H9 (cell line): Measurements from ENCODE around the gene B4GALT6. TPM values are rescaled to one million over a fixed set of nuclear protein-coding genes. Genes with fewer than 3 reads are reported as not detected.

Experiments
- DNase-seq: peaks from one replicate; pipeline ENCODE4 v3.0.0-alpha.2; 2017
- H2AFZ ChIP-seq: one replicate; pipeline ENCODE4 v1.6.1; 2013; ENCODE audit warnings: mild to moderate bottlenecking, low read length, control low read depth, moderate library complexity
- H2AK5ac ChIP-seq: 2 replicates; pipeline ENCODE4 v1.6.1; 2013; ENCODE audit warnings: low read length, control low read depth, mixed read lengths; ENCODE audit not compliant: insufficient read length
- H2BK120ac ChIP-seq: one replicate; pipeline ENCODE4 v1.6.1; 2013; ENCODE audit warnings: low read depth, mild to moderate bottlenecking, low read length, control low read depth, inconsistent platforms; ENCODE audit not compliant: poor library complexity, severe bottlenecking
- H2BK12ac ChIP-seq: 2 replicates; pipeline ENCODE4 v1.6.1; 2013; ENCODE audit warnings: low read length, control low read depth, mixed read lengths, low read depth; ENCODE audit not compliant: insufficient read length
- H2BK15ac ChIP-seq: 2 replicates; pipeline ENCODE4 v1.6.1; 2013; ENCODE audit warnings: low read depth, low read length, control low read depth
- H2BK20ac ChIP-seq: one replicate; pipeline ENCODE4 v1.6.1; 2013; ENCODE audit warnings: low read depth, mild to moderate bottlenecking, low read length, control low read depth, inconsistent platforms; ENCODE audit not compliant: poor library complexity, severe bottlenecking
- H2BK5ac ChIP-seq: 2 replicates; pipeline ENCODE4 v1.6.1; 2013; ENCODE audit warnings: low read length, control low read depth, mixed read lengths; ENCODE audit not compliant: insufficient read length
- H3K14ac ChIP-seq: 2 replicates; pipeline ENCODE4 v1.6.1; 2013; ENCODE audit warnings: low read length, control low read depth; ENCODE audit not compliant: insufficient read depth
- H3K18ac ChIP-seq: 2 replicates; pipeline ENCODE4 v1.6.1; 2013; ENCODE audit warnings: low read depth, mild to moderate bottlenecking, mixed read lengths, low read length, control low read depth; ENCODE audit not compliant: insufficient read length
- H3K23ac ChIP-seq: 2 replicates; pipeline ENCODE4 v1.6.1; 2013; ENCODE audit warnings: low read length, control low read depth, mixed read lengths, low read depth; ENCODE audit not compliant: insufficient read length
- H3K23me2 ChIP-seq: 2 replicates; pipeline ENCODE4 v1.6.1; 2013; ENCODE audit warnings: low read depth, mild to moderate bottlenecking, mixed read lengths, low read length, control low read depth; ENCODE audit not compliant: insufficient read length, poor library complexity, severe bottlenecking
- H3K27ac ChIP-seq: 2 replicates; pipeline ENCODE4 v1.5.1; 2013; ENCODE audit warnings: low read length, control low read depth, mixed read lengths, low read depth; ENCODE audit not compliant: insufficient read length
- H3K27me3 ChIP-seq: 2 replicates; pipeline ENCODE4 v1.6.1; 2013; ENCODE audit warnings: low read length, control low read depth, inconsistent platforms; ENCODE audit not compliant: insufficient read depth
- H3K4ac ChIP-seq: 2 replicates; pipeline ENCODE4 v1.6.1; 2013; ENCODE audit warnings: low read depth, mild to moderate bottlenecking, control low read depth, inconsistent platforms, low read length, moderate library complexity
- H3K4me1 ChIP-seq: 2 replicates; pipeline ENCODE4 v1.6.1; 2013; ENCODE audit warnings: low read length, control low read depth, inconsistent platforms; ENCODE audit not compliant: insufficient read depth
- H3K4me2 ChIP-seq: 2 replicates; pipeline ENCODE4 v1.6.1; 2013; ENCODE audit warnings: low read length, control low read depth, mixed read lengths; ENCODE audit not compliant: insufficient read length, insufficient read depth
- H3K56ac ChIP-seq: 2 replicates; pipeline ENCODE4 v1.6.1; 2013; ENCODE audit warnings: low read depth, mild to moderate bottlenecking, mixed read lengths, low read length, control low read depth; ENCODE audit not compliant: insufficient read length
- H3K79me1 ChIP-seq: 2 replicates; pipeline ENCODE4 v1.6.1; 2013; ENCODE audit warnings: low read depth, mild to moderate bottlenecking, moderate library complexity, low read length, control low read depth, inconsistent platforms; ENCODE audit not compliant: insufficient read depth, poor library complexity, severe bottlenecking
- H3K79me2 ChIP-seq: 2 replicates; pipeline ENCODE4 v1.6.1; 2013; ENCODE audit warnings: low read length, control low read depth, inconsistent platforms; ENCODE audit not compliant: insufficient read depth
- H3K9ac ChIP-seq: 2 replicates; pipeline ENCODE4 v1.6.1; 2013; ENCODE audit warnings: low read length, control low read depth, mixed read lengths; ENCODE audit not compliant: insufficient read length; ENCODE audit errors: extremely low read depth
- H3K9me3 ChIP-seq: one replicate; pipeline ENCODE4 v1.6.1; 2013; ENCODE audit warnings: low read depth, low read length, inconsistent platforms; ENCODE audit not compliant: control insufficient read depth
- H3T11ph ChIP-seq: one replicate; pipeline ENCODE4 v1.6.1; 2013; ENCODE audit warnings: mild to moderate bottlenecking, low read length, control low read depth, inconsistent platforms
- H4K20me1 ChIP-seq: one replicate; pipeline ENCODE4 v1.6.1; 2013; ENCODE audit not compliant: control insufficient read depth, insufficient read length, insufficient read depth
- H4K5ac ChIP-seq: 2 replicates; pipeline ENCODE4 v1.6.1; 2013; ENCODE audit warnings: low read depth, mild to moderate bottlenecking, mixed read lengths, low read length, control low read depth; ENCODE audit not compliant: insufficient read length
- H4K8ac ChIP-seq: replicated peaks from 2 replicates; pipeline ENCODE4 v1.6.1; 2013; ENCODE audit warnings: low read length, control low read depth, mixed read lengths, low read depth; ENCODE audit not compliant: insufficient read length
- H4K91ac ChIP-seq: 2 replicates; pipeline ENCODE4 v1.6.1; 2013; ENCODE audit warnings: low read depth, mild to moderate bottlenecking, moderate library complexity, mixed read lengths, low read length, control low read depth; ENCODE audit not compliant: insufficient read length
- H3K27ac Mint-ChIP-seq, 3 experiments: 2 replicates in 2 of 3; 3 replicates in 1 of 3; pipeline ENCODE4 v1.8.0; 2020 to 2021; ENCODE audit warnings: mixed read lengths in 3 of 3, mild to moderate bottlenecking in 1 of 3, moderate library complexity in 1 of 3
- H3K27me3 Mint-ChIP-seq: 2 replicates; pipeline ENCODE4 v1.8.0; 2021; ENCODE audit warnings: low read depth, mild to moderate bottlenecking, moderate library complexity, mixed read lengths
- H3K36me3 Mint-ChIP-seq, 3 experiments: 2 replicates in 2 of 3; 3 replicates in 1 of 3; pipeline ENCODE4 v1.8.0; 2020 to 2021; ENCODE audit warnings: low read depth in 3 of 3, mixed read lengths in 3 of 3; ENCODE audit not compliant: insufficient read depth in 1 of 3
- H3K4me1 Mint-ChIP-seq, 2 experiments: 2 replicates each; pipeline ENCODE4 v1.8.0; 2020; ENCODE audit warnings: mixed read lengths in 2 of 2
- H3K4me3 Mint-ChIP-seq, 2 experiments: 2 replicates in 1 of 2; 3 replicates in 1 of 2; pipeline ENCODE4 v1.8.0; 2020 to 2021; ENCODE audit warnings: mild to moderate bottlenecking in 2 of 2, mixed read lengths in 2 of 2, moderate library complexity in 1 of 2
- H3K9me3 Mint-ChIP-seq, 2 experiments: 2 replicates in 1 of 2; 3 replicates in 1 of 2; pipeline ENCODE4 v1.8.0; 2020; ENCODE audit warnings: mild to moderate bottlenecking in 2 of 2, mixed read lengths in 2 of 2, moderate library complexity in 1 of 2
- CTCF ChIP-seq: fragments of 200-600 bp; sonication (generic); conservative IDR thresholded peaks from 3 replicates; pipeline ENCODE4 v1.8.0; 2021; ENCODE audit warnings: antibody characterized with exemption, mild to moderate bottlenecking
- WGBS: extraction: QIAGEN DNeasy Blood & Tissue Kit; methylation state at CpG from one replicate; pipeline ENCODE4 v1.1.7; 2013; ENCODE audit warnings: missing lambda C conversion rate, low lambda C conversion rate, mixed read lengths; ENCODE audit not compliant: insufficient read length; ENCODE audit errors: extremely low coverage; 5-methylcytosine and 5-hydroxymethylcytosine counted together
- total RNA-seq: library from RNA; stranded (reverse); gene quantifications from 2 replicates; pipeline ENCODE4 v1.2.1, GENCODE V29; 2021

B4GALT6 gene
- total RNA-seq, 1 experiment from 2014 or later = 34.1 TPM

GRCh38 chr18:31695989-31696388 is 11.6 kb upstream of the B4GALT6 start:
- Histone ChIP-seq H2BK20ac (no peak overlapping the region), H3K9ac (no peak overlapping the region), H2AK5ac (no peak overlapping the region), H2BK120ac (no peak overlapping the region), H3K56ac (no peak overlapping the region), H3K14ac (no peak overlapping the region), H3K9me3 (no peaks in the 10 kb centered on the region), H2BK12ac (no peak overlapping the region), H3K27ac (no peak overlapping the region), H2AFZ (no peak overlapping the region), H3K79me2 (no peaks in the 10 kb centered on the region), H3K23me2 (no peaks in the 10 kb centered on the region), H3K79me1 (no peaks in the 10 kb centered on the region), H3K4ac (no peak overlapping the region), H3T11ph (no peak overlapping the region), H4K8ac (no peak overlapping the region), H3K4me2 (no peak overlapping the region), H4K91ac (no peak overlapping the region), H2BK15ac (no peak overlapping the region), H4K20me1 (no peaks in the 10 kb centered on the region), H3K4me1 (0 out of 2 replicates have a peak, but pooled peaks cover 3% of the 10 kb centered on the region), H2BK5ac (no peak overlapping the region), H3K27me3 (no peaks in the 10 kb centered on the region), H3K18ac (no peak overlapping the region), H3K23ac (no peak overlapping the region), H4K5ac (no peak overlapping the region)
- peaks cover 0 to 14% (median 8%) of the 10 kb centered on the region in 3 experiments; a peak in 5 of 7 replicates for H3K36me3 Mint-ChIP-seq
- peaks cover 13% of the 10 kb centered on the region in 2 experiments; a peak in 4 of 5 replicates for H3K9me3 Mint-ChIP-seq
- H3K4me1 Mint-ChIP-seq = peaks cover 16 to 17% of the 10 kb centered on the region in 2 experiments
- DNase-seq = no peak
- WGBS = no CpG with 5 or more reads among the region's 3 CpGs
- no peak overlapping the region for H3K4me3 Mint-ChIP-seq
- no peak for TF ChIP-seq CTCF
- H3K27ac Mint-ChIP-seq = no peak overlapping the region
- no peaks in the 10 kb centered on the region for H3K27me3 Mint-ChIP-seq
